ENCODE measurements around the gene ANKRD17. TPM values are rescaled to one million over a fixed set of nuclear protein-coding genes. Genes with fewer than 3 reads are reported as not detected.
A peak's percentile ranks its signal among the peaks of the same experiment; 100 is the strongest.

Gene ANKRD17
- total and polyA plus RNA-seq, 2 donors (not counting 3 experiments of a cell fraction or from before 2014, with no cell fraction given), result 33.3 to 64.4 TPM

- Histone ChIP-seq H3K27ac (ENCODE audit: insufficient read depth, low read depth, low read length) (no peak overlapping the region), H3K4me1 (ENCODE audit: control insufficient read depth, extremely low read depth, insufficient read depth, low read length) (no peaks in the 10 kb centered on the region), H3K27me3 (ENCODE audit: control insufficient read depth in 2 of 2, insufficient read depth in 2 of 2, low read length in 2 of 2) (no peaks in the 10 kb centered on the region), H3K4me3 (replicated peaks in 1 of 3; ENCODE audit: insufficient read depth in 1 of 3, low read depth in 1 of 3, low read length in 3 of 3) (no peak overlapping the region), H3K36me3 (ENCODE audit: control insufficient read depth in 2 of 2, extremely low read depth in 1 of 2, insufficient read depth in 2 of 2, low read length in 2 of 2) (peaks cover 2 to 15% of the 10 kb centered on the region in 2 experiments), H3K9me1 (replicated peaks; ENCODE audit: control insufficient read depth, extremely low read depth, insufficient read depth, low read length) (no peaks in the 10 kb centered on the region), H2AFZ (ENCODE audit: low read depth, low read length) (no peak overlapping the region), H3K4me2 (ENCODE audit: insufficient read depth, low read length) (no peak overlapping the region), H3K9ac (replicated peaks; ENCODE audit: extremely low read depth, insufficient read depth, low read length) (no peak overlapping the region), H3K79me2 (ENCODE audit: control insufficient read depth, insufficient read depth, low read length) (peaks cover 14% of the 10 kb centered on the region), H3K9me3 (replicated peaks; ENCODE audit: control insufficient read depth, insufficient read depth, low read length) (no peaks in the 10 kb centered on the region), H4K20me1 (replicated peaks; ENCODE audit: control insufficient read depth, extremely low read depth, insufficient read depth, low read length) (no peaks in the 10 kb centered on the region)
- no peak for DNase-seq (ENCODE audit: low read depth, low spot score)
- POLR2A ChIA-PET, result no interaction called here
- CTCF ChIA-PET, result interaction anchor here (1.5 to 1.6 kb wide), 2 partner anchors 14 to 54 kb away, joined by 4 to 5 read pairs; no protein-coding TSS in a partner anchor
- FAIRE-seq, result no peak
- no TSS peak for BruUV-seq (replicated peaks)
- dilution Hi-C loops (cut with MboI; ENCODE audit: extremely low pct_ligation_motif_present, low sequenced_read_pairs) (no loop called here), intact Hi-C loops (cut with micrococcal nuclease) (no loop called here)
- TF ChIP-seq EZH2 (IDR thresholded peaks at IDR 0.05; ENCODE audit: borderline replicate concordance, low read depth, low read length, severe bottlenecking) (no peak), CTCF (IDR thresholded peaks at IDR 0.05; ENCODE audit: extremely low read depth in 1 of 2, insufficient read depth in 1 of 2, low read depth in 1 of 2, low read length in 2 of 2) (no peak)
These were observed 124.8 kb downstream of the ANKRD17 start for GRCh38 chr4:73133784-73134183.

DNA sequence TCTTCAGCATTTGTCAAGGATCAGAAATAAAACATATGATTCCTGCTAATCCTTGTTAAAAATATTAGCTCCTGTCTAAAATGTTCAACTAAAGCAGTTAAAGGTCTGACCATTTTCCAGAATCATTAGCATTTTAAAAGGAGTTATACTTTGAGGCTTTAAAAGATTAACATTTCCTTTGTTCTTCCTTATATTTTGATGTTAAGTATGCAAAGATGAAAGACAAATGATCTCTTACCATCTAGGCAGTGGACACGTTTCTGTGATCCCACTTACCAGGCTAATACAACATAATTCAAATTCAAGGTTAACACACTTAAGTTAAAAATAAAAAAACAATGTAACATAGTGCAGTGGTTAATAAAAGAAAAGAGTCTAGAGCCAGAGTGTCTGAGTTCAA is 127.3 kb downstream of the ANKRD17 start:
- no TSS peak for BruUV-seq (replicated peaks)
- peaks cover 9% of the 10 kb centered on the region for H3K79me2 ChIP-seq (ENCODE audit: control insufficient read depth, insufficient read depth, low read length)
- H2AFZ ChIP-seq (ENCODE audit: low read depth, low read length), result no peak overlapping the region
- intact Hi-C loops (cut with micrococcal nuclease) (no loop called here), dilution Hi-C loops (cut with MboI; ENCODE audit: extremely low pct_ligation_motif_present, low sequenced_read_pairs) (no loop called here)
- H3K4me3 ChIP-seq (replicated peaks in 1 of 3; ENCODE audit: insufficient read depth in 1 of 3, low read depth in 1 of 3, low read length in 3 of 3), result no peak overlapping the region
- H3K36me3 ChIP-seq (ENCODE audit: control insufficient read depth in 2 of 2, extremely low read depth in 1 of 2, insufficient read depth in 2 of 2, low read length in 2 of 2), result peaks cover 2 to 15% of the 10 kb centered on the region in 2 experiments
- H3K9me1 ChIP-seq (replicated peaks; ENCODE audit: control insufficient read depth, extremely low read depth, insufficient read depth, low read length), result no peaks in the 10 kb centered on the region
- no peak overlapping the region for H3K9ac ChIP-seq (replicated peaks; ENCODE audit: extremely low read depth, insufficient read depth, low read length)
- ChIA-PET POLR2A (no interaction called here), CTCF (interaction anchor here (1.4 kb wide), 1 partner anchor 16 kb away, joined by 3 read pairs; no protein-coding TSS in a partner anchor)
- H4K20me1 ChIP-seq (replicated peaks; ENCODE audit: control insufficient read depth, extremely low read depth, insufficient read depth, low read length), result peaks cover 2% of the 10 kb centered on the region
- no peaks in the 10 kb centered on the region for H3K4me1 ChIP-seq (ENCODE audit: control insufficient read depth, extremely low read depth, insufficient read depth, low read length)
- H3K27ac ChIP-seq (ENCODE audit: insufficient read depth, low read depth, low read length), result no peak overlapping the region
- peak; percentile 12 for FAIRE-seq
- H3K4me2 ChIP-seq (ENCODE audit: insufficient read depth, low read length), result no peak overlapping the region
- no peaks in the 10 kb centered on the region for H3K27me3 ChIP-seq (ENCODE audit: control insufficient read depth in 2 of 2, insufficient read depth in 2 of 2, low read length in 2 of 2)
- no peak for TF ChIP-seq EZH2 (IDR thresholded peaks at IDR 0.05; ENCODE audit: borderline replicate concordance, low read depth, low read length, severe bottlenecking)
- TF ChIP-seq MAX (IDR thresholded peaks at IDR 0.05; ENCODE audit: insufficient read depth, insufficient read length), result no peak
- no peak for TF ChIP-seq GATA2 (IDR thresholded peaks at IDR 0.05; ENCODE audit: insufficient read depth, insufficient read length, low read depth, low read length)
- TF ChIP-seq JUN (IDR thresholded peaks at IDR 0.05; ENCODE audit: borderline replicate concordance, insufficient read depth, insufficient read length, low read depth), result no peak
- no peak for TF ChIP-seq MYC (IDR thresholded peaks at IDR 0.05; ENCODE audit: low read depth, low read length)
- no peak for TF ChIP-seq POLR2A (IDR thresholded peaks at IDR 0.05; ENCODE audit: low read depth, low read length)
- TF ChIP-seq POLR2AphosphoS5 (IDR thresholded peaks at IDR 0.05; ENCODE audit: insufficient read depth, low read depth, low read length), result no peak
- H3K9me3 ChIP-seq (replicated peaks; ENCODE audit: control insufficient read depth, insufficient read depth, low read length), result no peaks in the 10 kb centered on the region
- no peak for DNase-seq (ENCODE audit: low read depth, low spot score)
